ENCODE data around the gene RHBG. TPM values are rescaled to one million over a fixed set of nuclear protein-coding genes. Genes with fewer than 3 reads are reported as not detected.

RHBG gene
- total RNA-seq, 4 donors from 2014 or later, result not detected

DNA sequence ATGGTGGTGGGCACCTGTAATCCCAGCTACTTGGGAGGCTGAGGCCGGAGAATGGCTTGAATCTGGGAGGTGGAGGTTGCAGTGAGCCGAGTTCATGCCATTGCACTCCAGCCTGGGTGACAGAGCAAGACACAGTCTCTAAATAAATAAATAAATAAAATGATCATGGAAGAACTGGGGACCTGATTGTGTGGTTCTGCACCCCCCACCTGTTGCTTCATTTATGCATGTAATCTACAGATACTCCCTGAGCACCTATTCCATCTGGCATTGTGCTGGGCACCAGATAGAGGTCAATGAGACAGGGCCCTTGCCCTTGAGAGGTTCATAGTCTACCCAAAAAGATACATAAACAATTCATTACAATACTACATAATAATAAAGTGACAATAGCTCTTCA is 11.0 kb upstream of the RHBG start:
- DNase-seq, result no peak
- H3K27ac ChIP-seq, result no peak overlapping the region
- intact Hi-C loops (cut with DNase I; ENCODE audit: low total_unique reads) (no loop called here), in situ Hi-C loops (cut with MboI; ENCODE audit: low pct_ligation_motif_present in 1 of 4, low pct_unique_long_range_greater_than_20kb in 1 of 4, low sequenced_read_pairs in 3 of 4) (no loop called here)
- no peaks in the 10 kb centered on the region for H3K36me3 ChIP-seq
- no peak overlapping the region for H3K4me3 ChIP-seq
- peaks cover 42% of the 10 kb centered on the region for H3K27me3 ChIP-seq
- TF ChIP-seq POLR2A (IDR thresholded peaks at IDR 0.05) (no peak), CTCF (IDR thresholded peaks at IDR 0.05) (no peak), EP300 (IDR thresholded peaks at IDR 0.05; ENCODE audit: low read depth) (no peak), POLR2AphosphoS5 (IDR thresholded peaks at IDR 0.05) (no peak)
- peaks cover 0 to 5% (median 0%) of the 10 kb centered on the region in 4 donors for H3K4me1 ChIP-seq
- no peaks in the 10 kb centered on the region for H3K9me3 ChIP-seq
- WGBS, 2 donors (ENCODE audit: low coverage in 1 of 2), result 69 to 100% methylated on average over 2 of the region's 2 CpGs

- Histone ChIP-seq H3K27ac (no peak overlapping the region), H3K9me3 (no peaks in the 10 kb centered on the region), H3K36me3 (no peaks in the 10 kb centered on the region), H3K27me3 (peaks cover 44% of the 10 kb centered on the region), H3K4me3 (no peak overlapping the region), H3K4me1 (peaks cover 0 to 5% (median 0%) of the 10 kb centered on the region in 4 donors)
- TF ChIP-seq POLR2A (IDR thresholded peaks at IDR 0.05) (no peak), CTCF (IDR thresholded peaks at IDR 0.05) (no peak), EP300 (IDR thresholded peaks at IDR 0.05; ENCODE audit: low read depth) (no peak), POLR2AphosphoS5 (IDR thresholded peaks at IDR 0.05) (no peak)
- intact Hi-C loops (cut with DNase I; ENCODE audit: low total_unique reads), result no loop called here
- WGBS, 2 donors (ENCODE audit: low coverage in 1 of 2), result 71 to 100% methylated on average over 1 of the region's 1 CpG
- DNase-seq, result no peak
- in situ Hi-C loops (cut with MboI; ENCODE audit: low pct_ligation_motif_present in 1 of 4, low pct_unique_long_range_greater_than_20kb in 1 of 4, low sequenced_read_pairs in 3 of 4), result no loop called here
Observed at GRCh38 chr1:156358641-156359040, 10.4 kb upstream of the RHBG start.

DNA sequence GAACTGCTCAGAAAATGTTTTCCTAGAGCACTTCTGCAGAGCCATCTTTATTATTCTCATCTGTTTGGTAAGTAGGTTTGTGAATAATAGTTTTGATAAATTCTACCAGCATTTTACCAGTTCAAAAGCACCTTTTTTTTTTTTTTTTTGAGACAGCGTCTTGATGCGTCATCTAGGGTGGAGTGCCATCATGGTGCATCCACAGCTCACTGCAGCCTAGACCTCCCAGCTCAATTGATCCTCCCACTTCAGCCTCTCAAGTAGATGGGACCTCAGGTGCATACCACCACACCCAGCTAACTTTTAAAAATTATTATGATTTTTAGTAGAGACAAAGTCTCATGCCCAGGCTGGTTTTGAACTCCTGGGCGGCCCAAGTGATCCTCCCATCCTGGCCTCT is 9.8 kb upstream of the RHBG start:
- H3K4me1 ChIP-seq, result peaks cover 0 to 5% (median 0%) of the 10 kb centered on the region in 4 donors
- H3K36me3 ChIP-seq, result no peaks in the 10 kb centered on the region
- 86 to 93% methylated on average over 1 to 3 of the region's 3 CpGs for WGBS, 2 donors (ENCODE audit: low coverage in 1 of 2)
- H3K9me3 ChIP-seq, result no peaks in the 10 kb centered on the region
- in situ Hi-C loops (cut with MboI; ENCODE audit: low pct_ligation_motif_present in 1 of 4, low pct_unique_long_range_greater_than_20kb in 1 of 4, low sequenced_read_pairs in 3 of 4), result no loop called here
- DNase-seq, result no peak
- no peak overlapping the region for H3K4me3 ChIP-seq
- no peak overlapping the region for H3K27ac ChIP-seq
- H3K27me3 ChIP-seq, result peaks cover 50% of the 10 kb centered on the region
- intact Hi-C loops (cut with DNase I; ENCODE audit: low total_unique reads), result no loop called here
- no peak for TF ChIP-seq POLR2A (IDR thresholded peaks at IDR 0.05)
- no peak for TF ChIP-seq CTCF (IDR thresholded peaks at IDR 0.05)
- no peak for TF ChIP-seq EP300 (IDR thresholded peaks at IDR 0.05; ENCODE audit: low read depth)
- TF ChIP-seq POLR2AphosphoS5 (IDR thresholded peaks at IDR 0.05), result no peak

DNA sequence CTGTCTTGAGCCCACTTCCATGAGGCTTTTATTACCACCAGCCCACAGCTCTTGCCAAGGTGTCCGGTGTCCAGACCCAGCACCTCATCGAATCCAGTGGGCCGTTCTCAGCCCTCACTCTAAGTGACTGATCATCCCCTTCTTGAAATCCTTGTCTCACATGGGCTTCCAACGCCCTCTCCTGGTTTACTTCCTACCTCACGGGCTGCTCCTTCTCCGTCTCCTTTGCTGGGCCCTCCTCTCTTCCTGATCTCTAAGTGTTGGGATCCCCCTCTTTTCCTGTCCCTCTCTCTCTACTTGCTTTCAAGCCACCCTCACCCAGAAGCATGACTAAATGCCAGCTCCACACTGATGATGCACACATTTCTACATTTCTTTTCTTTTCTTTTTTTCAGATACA is 9.0 kb upstream of the RHBG start:
- WGBS, 2 donors (ENCODE audit: low coverage in 1 of 2), result 28 to 32% methylated on average over 3 to 6 of the region's 6 CpGs
- Histone ChIP-seq H3K36me3 (no peaks in the 10 kb centered on the region), H3K9me3 (no peaks in the 10 kb centered on the region), H3K4me1 (peaks cover 0 to 5% (median 0%) of the 10 kb centered on the region in 4 donors), H3K27me3 (peaks cover 51% of the 10 kb centered on the region), H3K27ac (no peak overlapping the region), H3K4me3 (no peak overlapping the region)
- intact Hi-C loops (cut with DNase I; ENCODE audit: low total_unique reads) (no loop called here), in situ Hi-C loops (cut with MboI; ENCODE audit: low pct_ligation_motif_present in 1 of 4, low pct_unique_long_range_greater_than_20kb in 1 of 4, low sequenced_read_pairs in 3 of 4) (no loop called here)
- DNase-seq, result no peak
- TF ChIP-seq EP300 (IDR thresholded peaks at IDR 0.05; ENCODE audit: low read depth), result no peak
- TF ChIP-seq CTCF (IDR thresholded peaks at IDR 0.05), result no peak
- no peak for TF ChIP-seq POLR2A (IDR thresholded peaks at IDR 0.05)
- TF ChIP-seq POLR2AphosphoS5 (IDR thresholded peaks at IDR 0.05), result no peak
